IPS-18a (cell line): Measurements from ENCODE around the gene AGXT2.

Source experiments
- H3K27ac ChIP-seq: one replicate; pipeline ENCODE4 v1.5.1; 2013; ENCODE audit warnings: low read length
- H3K27me3 ChIP-seq: one replicate; pipeline ENCODE4 v1.6.1; 2013; ENCODE audit warnings: mild to moderate bottlenecking, low read length; ENCODE audit not compliant: control insufficient read depth, insufficient read depth
- H3K36me3 ChIP-seq: one replicate; pipeline ENCODE4 v1.6.1; 2013; ENCODE audit warnings: low read depth, low read length; ENCODE audit not compliant: control insufficient read depth
- H3K4me1 ChIP-seq: one replicate; pipeline ENCODE4 v1.6.1; 2013; ENCODE audit warnings: low read depth, low read length; ENCODE audit not compliant: control insufficient read depth
- H3K4me3 ChIP-seq: one replicate; pipeline ENCODE4 v1.5.1; 2013; ENCODE audit warnings: low read length
- H3K9ac ChIP-seq: one replicate; pipeline ENCODE4 v1.6.1; 2013; ENCODE audit warnings: mild to moderate bottlenecking, low read length, moderate library complexity
- H3K9me3 ChIP-seq: one replicate; pipeline ENCODE4 v1.6.1; 2013; ENCODE audit warnings: low read depth, low read length; ENCODE audit not compliant: control insufficient read depth

The AGXT2 gene

GRCh38 chr5:35010676-35011075, 37.1 kb downstream of the AGXT2 start:
- Histone ChIP-seq H3K4me3 (no peak overlapping the region), H3K4me1 (no peaks in the 10 kb centered on the region), H3K9ac (no peak overlapping the region), H3K36me3 (no peaks in the 10 kb centered on the region), H3K27me3 (no peaks in the 10 kb centered on the region), H3K9me3 (no peaks in the 10 kb centered on the region), H3K27ac (no peak overlapping the region)

- Histone ChIP-seq H3K27me3 (no peaks in the 10 kb centered on the region), H3K27ac (no peak overlapping the region), H3K9me3 (no peaks in the 10 kb centered on the region), H3K9ac (no peak overlapping the region), H3K4me3 (no peak overlapping the region), H3K4me1 (no peaks in the 10 kb centered on the region), H3K36me3 (no peaks in the 10 kb centered on the region)
Observed at GRCh38 chr5:35009657-35010056, 38.1 kb downstream of the AGXT2 start.

- H3K27me3 ChIP-seq: no peaks in the 10 kb centered on the region
- H3K9me3 ChIP-seq: no peaks in the 10 kb centered on the region
- no peaks in the 10 kb centered on the region for H3K36me3 ChIP-seq
- no peak overlapping the region for H3K9ac ChIP-seq
- no peaks in the 10 kb centered on the region for H3K4me1 ChIP-seq
- no peak overlapping the region for H3K4me3 ChIP-seq
- no peak overlapping the region for H3K27ac ChIP-seq
Observed at GRCh38 chr5:35009019-35009418, 38.7 kb downstream of the AGXT2 start.

- Histone ChIP-seq H3K4me3 (no peak overlapping the region), H3K36me3 (no peaks in the 10 kb centered on the region), H3K9me3 (no peaks in the 10 kb centered on the region), H3K4me1 (no peaks in the 10 kb centered on the region), H3K27me3 (no peaks in the 10 kb centered on the region), H3K9ac (no peak overlapping the region), H3K27ac (no peak overlapping the region)
Observed at GRCh38 chr5:35004771-35005170, 43.0 kb downstream of the AGXT2 start.

GRCh38 chr5:35004200-35004599, 43.5 kb downstream of the AGXT2 start:
- no peaks in the 10 kb centered on the region for H3K27me3 ChIP-seq
- no peaks in the 10 kb centered on the region for H3K9me3 ChIP-seq
- H3K36me3 ChIP-seq: no peaks in the 10 kb centered on the region
- H3K27ac ChIP-seq: no peak overlapping the region
- no peak overlapping the region for H3K9ac ChIP-seq
- H3K4me3 ChIP-seq: no peak overlapping the region
- H3K4me1 ChIP-seq: no peaks in the 10 kb centered on the region

- H3K9ac ChIP-seq: no peak overlapping the region
- no peaks in the 10 kb centered on the region for H3K9me3 ChIP-seq
- H3K27ac ChIP-seq: no peak overlapping the region
- H3K4me1 ChIP-seq: no peaks in the 10 kb centered on the region
- no peaks in the 10 kb centered on the region for H3K27me3 ChIP-seq
- H3K36me3 ChIP-seq: no peaks in the 10 kb centered on the region
- no peak overlapping the region for H3K4me3 ChIP-seq
Observed at GRCh38 chr5:35003018-35003957, 44.5 kb downstream of the AGXT2 start.

GRCh38 chr5:35002459-35002858, 45.3 kb downstream of the AGXT2 start:
- Histone ChIP-seq H3K27me3 (no peaks in the 10 kb centered on the region), H3K4me3 (no peak overlapping the region), H3K4me1 (no peaks in the 10 kb centered on the region), H3K36me3 (no peaks in the 10 kb centered on the region), H3K27ac (no peak overlapping the region), H3K9me3 (no peaks in the 10 kb centered on the region), H3K9ac (no peak overlapping the region)

- Histone ChIP-seq H3K9ac (no peak overlapping the region), H3K4me3 (no peak overlapping the region), H3K36me3 (no peaks in the 10 kb centered on the region), H3K27me3 (no peaks in the 10 kb centered on the region), H3K9me3 (no peaks in the 10 kb centered on the region), H3K27ac (no peak overlapping the region), H3K4me1 (no peaks in the 10 kb centered on the region)
Observed at GRCh38 chr5:35001842-35002241, 45.9 kb downstream of the AGXT2 start.

- H3K4me3 ChIP-seq: no peak overlapping the region
- H3K9me3 ChIP-seq: no peaks in the 10 kb centered on the region
- H3K27ac ChIP-seq: no peak overlapping the region
- no peaks in the 10 kb centered on the region for H3K36me3 ChIP-seq
- no peak overlapping the region for H3K9ac ChIP-seq
- no peaks in the 10 kb centered on the region for H3K27me3 ChIP-seq
- H3K4me1 ChIP-seq: no peaks in the 10 kb centered on the region
Observed at GRCh38 chr5:34998058-34998789, 49.5 kb downstream of the AGXT2 start.

- H3K27ac ChIP-seq: no peak overlapping the region
- no peaks in the 10 kb centered on the region for H3K27me3 ChIP-seq
- H3K9ac ChIP-seq: no peak overlapping the region
- no peaks in the 10 kb centered on the region for H3K4me1 ChIP-seq
- H3K9me3 ChIP-seq: no peaks in the 10 kb centered on the region
- no peak overlapping the region for H3K4me3 ChIP-seq
- H3K36me3 ChIP-seq: no peaks in the 10 kb centered on the region
Observed at GRCh38 chr5:34996261-34996660, 51.5 kb downstream of the AGXT2 start.

GRCh38 chr5:34993951-34994350, 53.8 kb downstream of the AGXT2 start:
- H3K36me3 ChIP-seq: no peaks in the 10 kb centered on the region
- H3K9ac ChIP-seq: no peak overlapping the region
- no peak overlapping the region for H3K4me3 ChIP-seq
- H3K4me1 ChIP-seq: no peaks in the 10 kb centered on the region
- no peaks in the 10 kb centered on the region for H3K9me3 ChIP-seq
- H3K27me3 ChIP-seq: no peaks in the 10 kb centered on the region
- no peak overlapping the region for H3K27ac ChIP-seq
